ENCODE data around the gene BUB1B. TPM values are rescaled to one million over a fixed set of nuclear protein-coding genes. Genes with fewer than 3 reads are reported as not detected.
"Not testable (repeated sequence)": the region's sequence is repeated elsewhere in the genome, so short reads cannot be mapped to it uniquely, and the experiment has no call there.

Gene BUB1B
- total RNA-seq, 1 experiment from 2014 or later, result 49.3 TPM

DNA sequence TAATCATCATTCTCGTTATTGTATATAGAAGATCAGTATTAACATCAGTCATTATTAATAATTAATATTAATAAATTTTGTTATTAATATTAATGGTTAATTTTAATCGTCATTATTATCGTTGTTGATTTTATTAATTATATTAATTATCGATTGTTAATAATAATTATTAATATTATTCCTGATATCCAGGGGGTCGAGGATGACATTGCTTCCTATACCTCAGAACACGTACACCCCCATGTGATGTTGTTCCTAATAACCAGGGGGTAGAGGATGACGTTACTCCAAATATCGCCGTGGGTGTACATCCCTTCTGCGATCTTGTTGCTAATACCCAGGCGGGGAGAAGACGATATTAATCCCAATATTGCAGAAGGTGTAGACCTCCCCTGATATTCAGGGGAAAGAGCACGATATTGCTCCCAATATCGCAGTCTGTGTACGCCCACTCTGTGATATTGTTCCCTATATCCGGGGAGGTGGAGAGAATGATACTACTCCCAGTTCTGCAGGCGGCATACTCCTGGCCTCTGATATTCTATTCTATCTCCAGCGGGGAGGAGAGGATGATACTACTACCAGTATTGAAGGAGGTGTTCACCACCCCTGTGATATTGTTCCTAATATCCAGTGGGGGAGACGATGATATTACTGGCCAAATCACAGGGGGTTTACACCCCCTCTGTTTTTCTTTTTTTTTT, 29.9 kb upstream of the BUB1B start:
- no peak for DNase-seq (ENCODE audit: low read depth)
- in situ Hi-C loops (cut with HindIII; ENCODE audit: low pct_unique_long_range_greater_than_20kb, low sequenced_read_pairs), result no loop called here

- no peak for DNase-seq (ENCODE audit: low read depth)
- in situ Hi-C loops (cut with HindIII; ENCODE audit: low pct_unique_long_range_greater_than_20kb, low sequenced_read_pairs), result no loop called here
These were observed 27.3 kb upstream of the BUB1B start for GRCh38 chr15:40133544-40133943.

GRCh38 chr15:40134885-40135284, 26.0 kb upstream of the BUB1B start:
- no peak for DNase-seq (ENCODE audit: low read depth)
- in situ Hi-C loops (cut with HindIII; ENCODE audit: low pct_unique_long_range_greater_than_20kb, low sequenced_read_pairs), result no loop called here

- in situ Hi-C loops (cut with HindIII; ENCODE audit: low pct_unique_long_range_greater_than_20kb, low sequenced_read_pairs); DNase-seq (ENCODE audit: low read depth): not testable (repeated sequence)
These were observed 24.9 kb upstream of the BUB1B start for GRCh38 chr15:40135846-40136450.

DNA sequence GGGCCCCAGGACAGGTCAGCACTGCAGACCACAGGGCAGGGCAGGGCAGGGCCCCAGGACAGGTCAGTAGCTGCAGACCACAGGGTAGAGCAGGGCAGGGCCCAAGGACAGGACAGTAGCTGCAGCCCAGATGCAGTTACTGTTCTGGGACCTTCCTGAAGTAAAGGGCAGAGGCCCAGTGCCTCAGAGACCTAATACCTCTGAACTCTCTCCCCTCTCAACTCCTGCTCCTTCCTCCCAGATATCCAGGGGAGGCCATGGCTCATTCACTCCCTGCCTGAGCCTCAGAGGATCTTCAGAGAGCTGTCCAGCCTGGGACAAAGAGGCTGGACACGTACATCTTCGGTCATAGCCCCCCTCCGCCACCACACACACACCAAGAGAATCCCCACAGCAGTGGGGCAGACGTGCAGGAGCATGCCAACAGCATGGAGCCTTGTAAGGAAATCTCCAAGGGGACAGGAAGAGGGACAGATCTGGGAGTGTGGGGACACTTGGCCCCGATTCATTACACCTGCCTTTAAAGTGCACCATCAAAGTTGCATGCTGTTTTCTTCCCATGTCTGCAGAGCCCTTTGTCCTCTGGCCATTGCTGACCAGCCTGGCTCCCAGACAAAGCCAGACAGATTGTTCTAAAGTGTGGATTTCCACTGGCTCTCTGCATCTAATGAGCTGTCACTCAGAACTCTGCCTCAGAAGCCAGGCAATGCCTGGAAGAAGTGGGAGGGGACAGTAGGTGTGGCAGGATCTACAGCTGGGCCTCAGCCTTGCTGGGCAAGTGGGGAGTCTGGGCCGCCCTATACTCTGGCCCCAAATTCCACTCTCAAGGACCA, 24.2 kb upstream of the BUB1B start:
- DNase-seq (ENCODE audit: low read depth), result no peak
- in situ Hi-C loops (cut with HindIII; ENCODE audit: low pct_unique_long_range_greater_than_20kb, low sequenced_read_pairs), result no loop called here

- in situ Hi-C loops (cut with HindIII; ENCODE audit: low pct_unique_long_range_greater_than_20kb, low sequenced_read_pairs), result no loop called here
These were observed 23.3 kb upstream of the BUB1B start for GRCh38 chr15:40137303-40138200.

GRCh38 chr15:40138201-40138570, 22.7 kb upstream of the BUB1B start:
- DNase-seq (ENCODE audit: low read depth); in situ Hi-C loops (cut with HindIII; ENCODE audit: low pct_unique_long_range_greater_than_20kb, low sequenced_read_pairs): not testable (repeated sequence)

More at GRCh38 chr15:40137303-40138200, 23.3 kb upstream of the BUB1B start:
- DNase-seq (ENCODE audit: low read depth), result no peak

- in situ Hi-C loops (cut with HindIII; ENCODE audit: low pct_unique_long_range_greater_than_20kb, low sequenced_read_pairs), result no loop called here
- no peak for DNase-seq (ENCODE audit: low read depth)
These were observed 18.4 kb upstream of the BUB1B start for GRCh38 chr15:40142428-40142827.

DNA sequence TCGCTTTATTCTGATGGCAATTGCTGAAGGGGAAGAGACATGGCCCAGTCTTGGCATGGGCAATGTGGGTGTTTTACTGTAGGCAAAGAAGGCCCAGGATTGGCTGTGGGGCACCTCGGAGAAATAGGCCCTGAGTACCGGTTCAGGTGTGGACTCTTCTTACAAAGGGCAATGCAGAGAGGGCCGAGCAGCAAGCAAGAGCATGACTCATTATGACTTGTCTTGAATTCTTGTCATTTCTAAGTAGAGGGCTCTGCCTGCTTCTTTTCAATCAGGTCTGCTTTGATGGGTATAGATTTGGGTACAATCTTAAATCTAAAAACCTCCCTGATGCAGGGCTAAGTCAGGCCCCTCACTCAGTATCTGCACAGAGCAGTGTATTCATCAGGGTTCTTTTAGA, 14.8 kb upstream of the BUB1B start:
- in situ Hi-C loops (cut with HindIII; ENCODE audit: low pct_unique_long_range_greater_than_20kb, low sequenced_read_pairs), result no loop called here
- DNase-seq (ENCODE audit: low read depth), result peak; percentile 29

- in situ Hi-C loops (cut with HindIII; ENCODE audit: low pct_unique_long_range_greater_than_20kb, low sequenced_read_pairs), result no loop called here
- DNase-seq (ENCODE audit: low read depth), result no peak
These were observed 11.5 kb upstream of the BUB1B start for GRCh38 chr15:40149339-40149738.

DNA sequence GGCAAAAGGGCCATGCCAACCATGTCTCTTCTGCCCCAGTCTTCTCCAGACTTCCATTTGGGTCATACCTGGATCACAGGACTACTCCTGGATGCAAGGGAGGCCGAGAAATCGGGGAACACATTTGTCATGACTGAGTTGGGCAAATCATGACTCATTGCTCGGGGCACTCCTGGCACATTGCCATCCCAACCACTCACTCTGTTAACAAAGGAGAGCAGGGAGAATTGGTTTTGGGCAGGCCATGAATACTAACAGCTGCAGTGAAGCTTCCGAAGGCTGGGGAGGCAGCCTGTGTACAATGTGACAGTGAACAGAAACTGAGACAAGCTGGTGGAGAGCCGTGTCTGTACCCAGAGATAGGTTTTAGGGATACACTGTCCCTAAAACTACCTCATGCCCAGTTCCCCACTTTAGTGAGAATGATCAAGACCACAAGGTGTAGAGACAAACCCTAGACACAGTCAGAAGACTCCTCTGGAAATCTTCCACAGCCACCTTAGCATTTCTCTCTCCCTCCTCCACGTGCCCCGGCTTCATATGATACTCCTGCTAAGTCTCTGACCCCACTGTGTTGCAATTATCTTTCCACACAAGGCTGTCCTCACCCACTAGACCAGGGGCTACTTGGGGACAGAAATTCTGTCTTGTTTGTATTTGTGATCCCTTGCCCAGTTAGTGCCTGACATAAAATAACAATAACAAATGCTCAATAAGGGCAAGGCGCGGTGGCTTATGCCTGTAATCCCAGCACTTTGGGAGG, 10.5 kb upstream of the BUB1B start:
- in situ Hi-C loops (cut with HindIII; ENCODE audit: low pct_unique_long_range_greater_than_20kb, low sequenced_read_pairs), result no loop called here
- DNase-seq (ENCODE audit: low read depth), result peak; percentile 29

DNA sequence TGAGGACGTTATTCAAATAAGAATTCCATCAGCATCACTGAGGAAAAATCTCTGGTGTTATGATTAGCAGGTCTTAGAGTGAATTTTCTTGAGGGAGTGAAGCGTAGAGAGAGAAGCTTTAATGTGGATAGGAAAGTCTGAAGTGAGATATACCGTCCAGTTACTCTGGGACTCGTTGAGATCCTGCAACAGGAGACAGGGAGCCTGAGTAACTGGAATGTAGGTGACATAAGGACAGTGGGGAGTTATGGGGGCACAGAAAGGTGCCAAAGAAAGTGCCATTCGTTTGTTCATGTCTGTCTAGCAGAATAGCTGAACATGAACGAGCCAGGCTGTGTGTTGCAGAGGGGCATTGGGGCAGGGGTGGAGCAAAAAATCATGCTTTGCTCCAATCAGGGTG, 9.4 kb upstream of the BUB1B start:
- no peak for DNase-seq (ENCODE audit: low read depth)
- in situ Hi-C loops (cut with HindIII; ENCODE audit: low pct_unique_long_range_greater_than_20kb, low sequenced_read_pairs), result no loop called here

- in situ Hi-C loops (cut with HindIII; ENCODE audit: low pct_unique_long_range_greater_than_20kb, low sequenced_read_pairs), result no loop called here
- DNase-seq (ENCODE audit: low read depth), result no peak
These were observed 8.9 kb upstream of the BUB1B start for GRCh38 chr15:40151991-40152390.

DNA sequence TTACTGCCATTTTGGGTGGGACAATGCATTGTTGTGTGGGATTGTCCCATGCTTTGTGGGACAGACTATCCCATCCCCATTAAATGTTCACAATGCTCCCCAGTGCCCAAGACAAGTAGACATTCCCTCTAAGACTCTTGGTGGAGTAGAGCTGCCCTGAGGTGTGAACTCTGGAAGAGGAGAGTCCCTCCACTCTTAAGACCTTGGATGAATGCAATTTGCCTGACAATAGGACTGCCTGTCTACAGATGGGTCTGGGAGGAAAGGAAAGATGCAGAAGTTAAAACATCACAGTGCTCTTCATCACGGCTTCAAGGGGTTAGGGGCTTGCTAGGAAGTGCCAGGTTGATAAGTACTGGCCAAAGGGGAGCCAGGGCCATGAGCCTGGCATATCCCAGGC, 6.0 kb upstream of the BUB1B start:
- in situ Hi-C loops (cut with HindIII; ENCODE audit: low pct_unique_long_range_greater_than_20kb, low sequenced_read_pairs); DNase-seq (ENCODE audit: low read depth): not testable (repeated sequence)

GRCh38 chr15:40155270-40155910, 5.5 kb upstream of the BUB1B start:
- no peak for DNase-seq (ENCODE audit: low read depth)
- in situ Hi-C loops (cut with HindIII; ENCODE audit: low pct_unique_long_range_greater_than_20kb, low sequenced_read_pairs), result no loop called here

GRCh38 chr15:40157778-40158447, 3.0 kb upstream of the BUB1B start:
- in situ Hi-C loops (cut with HindIII; ENCODE audit: low pct_unique_long_range_greater_than_20kb, low sequenced_read_pairs), result no loop called here
- no peak for DNase-seq (ENCODE audit: low read depth)

GRCh38 chr15:40160021-40160420, 848 bp upstream of the BUB1B start:
- DNase-seq (ENCODE audit: low read depth), result no peak
- in situ Hi-C loops (cut with HindIII; ENCODE audit: low pct_unique_long_range_greater_than_20kb, low sequenced_read_pairs), result no loop called here

Data from Caki2 (cell line).